ENCODE measurements around the gene KCNA3.

GRCh38 chr1:110626889-110627288 lies 47.9 kb downstream of the KCNA3 start:
- TF ChIP-seq CTCF (IDR thresholded peaks at IDR 0.05) (no peak), ZFX (IDR thresholded peaks at IDR 0.05; ENCODE audit: borderline replicate concordance) (no peak)

All from 22Rv1 (cell line).